ENCODE results near the gene THSD4. TPM values are rescaled to one million over a fixed set of nuclear protein-coding genes. Genes with fewer than 3 reads are reported as not detected.

THSD4 gene
- total RNA-seq, 1 donor, result under 0.01 TPM

DNA sequence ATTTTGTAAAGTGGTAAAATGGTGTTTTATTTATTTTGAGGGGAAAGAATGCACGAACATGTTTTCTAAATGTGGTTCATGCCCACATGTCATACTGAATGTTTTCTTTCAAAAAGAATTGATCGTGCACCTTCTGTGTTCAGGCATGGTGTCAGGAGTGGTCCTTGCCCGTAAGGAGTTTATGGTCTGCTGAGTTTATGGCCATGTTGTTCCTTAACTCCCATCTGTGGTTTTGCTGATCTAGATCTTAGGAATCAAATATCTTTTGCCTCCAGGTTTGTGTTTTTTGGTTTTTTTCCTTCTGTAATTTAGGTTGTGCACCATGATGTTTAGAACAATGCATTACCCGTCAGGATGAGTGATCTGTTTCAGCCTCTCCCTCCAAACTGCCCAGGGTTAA, 390.7 kb downstream of the THSD4 start:
- DNase-seq (ENCODE audit: low read depth in 2 of 3, low spot score in 2 of 3), result no peak

DNA sequence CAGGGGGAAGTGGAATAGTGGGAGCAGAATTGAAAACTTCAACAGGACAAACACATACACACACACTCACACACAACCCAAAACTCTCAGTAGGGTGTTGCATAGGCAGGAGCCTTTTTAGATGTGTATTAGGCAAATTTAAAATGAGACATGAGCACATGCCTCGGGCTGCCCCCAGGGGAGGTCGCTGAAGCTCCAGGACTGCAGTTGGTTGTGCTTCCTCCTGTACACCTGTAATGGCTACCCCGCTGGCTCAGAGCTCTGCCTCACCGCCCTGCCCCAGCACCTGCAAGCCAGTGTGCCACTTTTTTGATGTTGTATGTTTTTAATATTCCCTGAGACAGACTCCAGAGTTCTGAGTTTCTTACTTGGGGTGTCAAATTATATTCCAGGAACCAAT, 391.7 kb downstream of the THSD4 start:
- no peak for DNase-seq (ENCODE audit: low read depth in 2 of 3, low spot score in 2 of 3)

- DNase-seq (ENCODE audit: low read depth in 2 of 3, low spot score in 2 of 3), result no peak
Observed at GRCh38 chr15:71508081-71508682, 392.9 kb downstream of the THSD4 start.

GRCh38 chr15:71509139-71509538, 393.9 kb downstream of the THSD4 start:
- DNase-seq (ENCODE audit: low read depth in 2 of 3, low spot score in 2 of 3), result no peak

GRCh38 chr15:71510763-71511162, 395.5 kb downstream of the THSD4 start:
- no peak for DNase-seq (ENCODE audit: low read depth in 2 of 3, low spot score in 2 of 3)

- DNase-seq (ENCODE audit: low read depth in 2 of 3, low spot score in 2 of 3), result no peak
Observed at GRCh38 chr15:71511796-71512681, 396.8 kb downstream of the THSD4 start.

GRCh38 chr15:71512682-71513006, 397.4 kb downstream of the THSD4 start:
- DNase-seq (ENCODE audit: low read depth in 2 of 3, low spot score in 2 of 3), result no peak

DNA sequence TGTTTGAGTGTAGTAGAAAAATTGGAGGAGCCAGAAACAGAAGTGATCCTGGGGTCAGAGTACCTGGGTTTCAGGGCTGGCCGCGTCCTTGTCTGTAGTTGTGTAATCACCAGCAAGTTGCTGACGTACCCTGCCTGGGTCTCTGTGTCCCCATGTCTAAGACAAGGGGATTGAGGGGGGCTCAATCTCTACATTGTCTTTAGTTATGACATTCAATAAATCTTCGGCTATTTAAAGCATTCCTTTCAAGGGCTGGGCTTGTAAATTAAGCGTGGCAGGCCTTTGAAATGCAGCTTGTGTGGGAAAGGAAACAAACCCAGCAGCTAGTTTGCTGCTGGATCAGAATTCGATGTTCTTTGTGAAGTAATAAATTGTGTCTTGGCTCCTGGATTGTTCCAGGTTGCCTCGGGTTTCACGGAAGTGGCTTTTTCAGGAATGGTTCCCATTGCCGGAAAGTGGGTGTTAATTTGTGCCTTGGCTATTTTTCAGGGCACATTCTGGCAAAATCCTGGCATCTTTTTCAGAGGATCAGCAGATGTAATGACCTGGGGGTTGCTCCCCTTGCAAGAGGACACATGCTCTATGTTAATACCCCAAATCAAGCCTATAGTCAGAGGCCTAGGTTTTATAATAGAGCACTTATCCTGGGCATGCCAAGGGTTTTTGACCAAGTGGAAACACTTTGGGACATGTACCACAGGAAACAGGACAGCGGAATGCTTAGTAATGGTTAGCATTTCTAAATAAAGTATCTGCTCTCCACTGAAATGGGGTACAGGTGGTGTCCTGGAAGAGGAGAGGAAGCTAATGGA, 400.3 kb downstream of the THSD4 start:
- DNase-seq (ENCODE audit: low read depth in 2 of 3, low spot score in 2 of 3), result no peak

DNA sequence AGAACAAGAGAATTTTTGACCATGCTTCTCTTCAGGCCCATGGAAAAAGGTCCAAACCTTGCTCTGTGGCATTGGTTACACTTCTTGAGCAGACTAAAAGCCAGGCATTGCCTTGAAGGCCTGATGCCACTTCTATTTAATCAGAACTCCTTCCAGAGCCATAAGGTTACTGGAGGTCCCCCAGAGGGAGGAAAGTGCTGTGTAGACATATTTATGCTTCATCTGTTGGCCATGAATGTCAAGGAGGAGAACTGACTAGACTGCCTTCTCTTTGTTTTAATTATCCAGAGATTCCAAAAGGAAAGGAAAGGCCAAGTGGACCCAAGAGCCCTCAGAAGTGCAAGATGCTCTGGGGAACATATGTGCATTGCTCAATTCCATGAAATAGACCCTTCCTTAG, 402.5 kb downstream of the THSD4 start:
- no peak for DNase-seq (ENCODE audit: low read depth in 2 of 3, low spot score in 2 of 3)

DNA sequence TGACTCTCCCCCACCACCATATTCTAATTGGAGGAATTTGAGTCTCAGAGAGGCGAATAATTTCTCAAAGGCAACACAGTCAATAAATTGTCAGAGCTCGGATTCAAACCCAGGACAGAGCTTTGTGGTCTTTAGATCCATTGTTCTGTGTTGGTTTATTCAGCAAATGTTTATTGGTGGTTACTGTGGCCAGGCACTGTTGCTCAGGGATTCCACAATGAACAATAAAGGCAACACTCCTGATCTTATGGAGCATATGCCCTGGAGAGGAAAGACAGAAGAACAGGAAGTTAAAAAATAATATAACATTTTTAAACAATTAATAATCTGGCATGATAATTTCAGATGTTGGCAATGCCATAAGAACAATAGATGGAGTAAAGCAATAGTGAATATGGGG, 403.4 kb downstream of the THSD4 start:
- DNase-seq (ENCODE audit: low read depth in 2 of 3, low spot score in 2 of 3), result no peak

DNA sequence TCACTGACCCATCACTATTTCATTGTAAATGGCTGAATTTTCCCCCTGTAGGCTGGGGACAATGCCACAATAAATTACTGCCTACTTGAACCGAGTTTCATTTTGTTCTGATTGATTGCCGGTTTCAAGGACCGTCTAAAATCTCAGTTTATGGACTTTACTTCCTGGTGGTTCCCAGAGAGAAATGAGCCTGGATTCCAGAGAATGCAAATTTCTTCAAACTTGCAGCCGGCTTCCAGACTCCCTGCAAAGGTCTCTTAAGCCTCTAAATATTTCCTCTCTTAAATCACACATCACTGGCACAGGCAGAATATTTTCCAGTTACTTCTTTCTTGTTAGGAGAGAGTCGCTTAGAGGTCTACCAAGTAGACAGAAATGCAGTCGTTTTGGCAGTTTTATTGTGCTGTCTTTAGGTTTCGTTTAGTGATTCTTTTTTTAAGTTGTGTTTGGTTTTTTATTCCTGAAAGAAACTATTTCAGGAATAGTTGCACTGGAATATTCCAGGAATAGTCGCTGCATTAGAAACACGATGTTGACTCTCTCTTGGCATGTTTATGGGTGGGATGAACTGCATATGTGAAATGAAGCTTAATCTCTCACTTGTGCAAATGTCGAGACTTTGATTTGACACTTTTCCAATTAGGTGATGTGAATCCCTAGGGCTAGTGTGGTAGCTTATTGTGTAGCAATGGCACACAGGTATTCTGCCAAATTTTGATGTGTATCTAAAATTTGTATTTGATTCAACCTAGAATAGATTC, 411.0 kb downstream of the THSD4 start:
- DNase-seq (ENCODE audit: low read depth in 2 of 3, low spot score in 2 of 3), result no peak

DNA sequence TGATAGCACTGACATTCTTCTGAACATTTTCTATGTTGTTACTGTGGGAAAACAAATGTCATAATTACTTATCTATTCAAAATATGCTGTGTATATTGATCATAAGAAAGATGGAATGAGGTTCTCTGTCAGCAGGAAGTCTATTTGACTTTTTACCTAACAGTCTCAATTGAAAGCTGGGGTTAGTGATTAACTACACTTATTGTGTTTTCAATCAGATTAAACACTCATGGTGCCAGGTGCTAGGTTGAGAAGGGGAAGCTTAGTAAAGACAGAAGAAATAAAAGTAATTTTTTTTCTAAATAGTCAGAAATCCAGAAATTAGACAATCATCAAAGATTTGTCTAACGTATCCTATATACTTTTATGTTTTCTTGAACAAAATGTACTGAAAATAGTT, 414.1 kb downstream of the THSD4 start:
- no peak for DNase-seq (ENCODE audit: low read depth in 2 of 3, low spot score in 2 of 3)

- DNase-seq (ENCODE audit: low read depth in 2 of 3, low spot score in 2 of 3), result no peak
Observed at GRCh38 chr15:71530116-71530515, 414.8 kb downstream of the THSD4 start.

- no peak for DNase-seq (ENCODE audit: low read depth in 2 of 3, low spot score in 2 of 3)
Observed at GRCh38 chr15:71532994-71533393, 417.7 kb downstream of the THSD4 start.

- no peak for DNase-seq (ENCODE audit: low read depth in 2 of 3, low spot score in 2 of 3)
Observed at GRCh38 chr15:71538181-71538580, 422.9 kb downstream of the THSD4 start.

- no peak for DNase-seq (ENCODE audit: low read depth in 2 of 3, low spot score in 2 of 3)
Observed at GRCh38 chr15:71541746-71542145, 426.5 kb downstream of the THSD4 start.

GRCh38 chr15:71542836-71543235, 427.6 kb downstream of the THSD4 start:
- no peak for DNase-seq (ENCODE audit: low read depth in 2 of 3, low spot score in 2 of 3)

DNA sequence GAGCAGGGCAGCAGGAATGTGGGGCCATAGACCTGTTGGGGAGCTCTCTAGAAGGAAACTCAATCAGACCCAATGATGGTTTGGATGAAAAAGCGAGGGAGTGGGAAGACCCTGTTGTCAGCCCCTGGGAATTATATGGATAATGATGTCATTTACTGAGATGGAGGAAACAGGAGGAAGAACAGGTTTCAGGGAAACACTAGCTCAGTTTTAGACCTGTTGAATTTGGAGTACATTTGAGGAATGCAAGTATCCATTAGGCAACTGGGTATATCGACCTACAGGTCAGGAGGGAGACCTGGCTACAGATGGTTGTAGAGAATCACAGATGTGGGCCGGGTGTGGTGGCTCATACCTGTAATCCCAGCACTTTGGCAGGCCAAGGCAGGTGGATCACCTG, 428.1 kb downstream of the THSD4 start:
- DNase-seq (ENCODE audit: low read depth in 2 of 3, low spot score in 2 of 3), result no peak

DNA sequence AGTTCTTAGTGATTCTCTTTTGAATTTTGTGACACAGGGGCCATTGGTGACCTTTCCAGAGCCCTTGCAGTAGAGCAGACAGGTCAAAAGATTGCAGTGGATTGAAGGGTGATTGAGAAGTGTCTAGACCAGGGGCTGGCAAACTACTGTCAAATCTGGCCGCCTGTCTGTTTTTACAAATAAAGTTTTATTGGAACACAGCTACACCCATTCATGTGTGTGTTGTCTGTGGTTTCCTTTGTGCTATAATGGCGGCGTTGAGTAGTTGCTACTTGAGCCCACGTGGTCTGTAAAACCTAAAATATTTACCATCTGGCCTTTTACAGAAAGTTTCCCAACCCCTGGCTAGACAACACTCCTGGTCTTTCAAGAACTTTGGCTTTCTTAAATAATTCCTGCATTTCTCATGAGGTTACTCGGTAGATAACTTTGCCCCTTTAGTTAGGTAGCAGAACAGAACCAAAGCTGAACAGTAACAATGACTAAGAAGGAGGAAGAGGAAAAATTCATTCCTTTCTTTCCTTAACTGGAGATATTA, 430.0 kb downstream of the THSD4 start:
- no peak for DNase-seq (ENCODE audit: low read depth in 2 of 3, low spot score in 2 of 3)

DNA sequence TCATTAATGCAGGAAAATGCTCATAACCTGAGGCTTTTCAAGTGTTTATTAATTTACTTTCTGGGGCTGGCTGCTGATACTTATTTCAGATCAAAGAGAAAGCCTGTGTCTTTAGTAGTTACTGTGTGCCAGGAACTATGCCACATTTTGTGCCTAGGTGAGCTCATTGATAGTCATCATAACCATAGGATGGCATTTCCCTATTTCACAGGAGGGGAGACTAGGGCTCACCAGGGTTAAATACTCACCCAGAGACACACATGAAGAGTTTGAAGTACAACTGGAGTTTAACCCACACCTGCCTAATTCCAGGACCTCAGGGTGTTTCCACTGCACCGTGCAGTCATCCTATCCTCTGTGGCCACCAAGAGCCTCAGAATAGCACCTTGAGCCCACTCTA, 430.7 kb downstream of the THSD4 start:
- DNase-seq (ENCODE audit: low read depth in 2 of 3, low spot score in 2 of 3), result no peak

- DNase-seq (ENCODE audit: low read depth in 2 of 3, low spot score in 2 of 3), result no peak
Observed at GRCh38 chr15:71547011-71547410, 431.7 kb downstream of the THSD4 start.

Measured in hematopoietic multipotent progenitor cell (in vitro differentiated cells).